Activated CD8-positive, alpha-beta memory T cell treated with anti-CD3 and anti-CD28 coated beads, Interleukin-2, amount 10 ng/mL, durations not matched to agents 7 days and 5 days (primary cell): ENCODE results near the gene CLDN12. TPM values are rescaled to one million over a fixed set of nuclear protein-coding genes. Genes with fewer than 3 reads are reported as not detected.
"Not testable (repeated sequence)": the region's sequence is repeated elsewhere in the genome, so short reads cannot be mapped to it uniquely, and the experiment has no call there.

Experiments
- ATAC-seq: fragments of 150-1000 bp; cut with Tn5 transposase; one replicate; pipeline ENCODE4 v1.10.0; 2021; ENCODE audit warnings: moderate library complexity
- CTCF ChIA-PET: fragments of 350-600 bp; sonication (Branson Sonifier 250); formaldehyde crosslinking; loops from one replicate; lab custom pipeline; 2021; ENCODE audit warnings: antibody characterized with exemption; lab: Charles Lee
- DNase-seq: peaks from one replicate; pipeline ENCODE4 v3.0.0-alpha.2; 2020
- H3K27ac Mint-ChIP-seq: one replicate; pipeline ENCODE4 v1.8.0; 2021; ENCODE audit warnings: mild to moderate bottlenecking, mixed read lengths
- H3K27me3 Mint-ChIP-seq: one replicate; pipeline ENCODE4 v1.8.0; 2021; ENCODE audit warnings: mixed read lengths
- H3K36me3 Mint-ChIP-seq: one replicate; pipeline ENCODE4 v1.8.0; 2021; ENCODE audit warnings: mild to moderate bottlenecking, mixed read lengths
- H3K4me1 Mint-ChIP-seq: one replicate; pipeline ENCODE4 v1.8.0; 2021; ENCODE audit warnings: mixed read lengths
- H3K4me3 Mint-ChIP-seq: one replicate; pipeline ENCODE4 v1.8.0; 2021; ENCODE audit warnings: mild to moderate bottlenecking, moderate library complexity, mixed read lengths
- H3K9me3 Mint-ChIP-seq: one replicate; pipeline ENCODE4 v1.8.0; 2022; ENCODE audit warnings: low read depth, mixed read lengths
- total RNA-seq, 2 experiments: library from RNA; stranded (reverse); gene quantifications; one replicate each; pipeline ENCODE4 v1.2.3, GENCODE V29; 2021

The CLDN12 gene
- total RNA-seq, 2 experiments from 2014 or later: 4.8 to 6.1 TPM

DNA sequence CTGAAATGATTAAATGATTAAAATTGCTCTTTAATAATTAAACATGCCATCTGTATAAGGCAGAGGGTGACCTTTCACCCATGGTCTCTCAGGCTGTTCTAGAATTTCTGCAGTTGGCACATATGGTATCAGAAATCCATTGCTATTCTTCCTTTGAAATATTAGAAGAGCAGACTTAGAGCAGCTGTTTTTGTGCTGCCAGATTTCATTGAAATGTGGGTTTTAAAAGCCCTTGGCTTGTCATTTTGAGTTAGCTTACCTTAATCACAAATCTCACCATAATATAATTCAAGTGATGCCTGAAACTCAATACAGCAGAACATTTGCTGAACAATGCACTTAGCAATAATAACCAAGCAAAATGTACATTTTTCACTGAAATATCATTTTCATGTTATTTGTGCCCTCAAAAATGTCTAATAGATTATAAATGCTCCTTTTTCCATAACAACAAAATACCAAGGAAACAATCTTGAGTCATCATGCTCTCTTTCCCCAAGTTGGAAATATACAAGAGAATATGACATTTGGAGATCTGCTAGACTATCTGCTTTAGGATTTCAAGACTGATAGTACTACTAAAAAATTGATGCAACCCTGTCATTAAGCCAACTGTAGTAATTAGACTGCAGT is 50.1 kb downstream of the CLDN12 start:
- Mint-ChIP-seq H3K4me3 (no peak overlapping the region), H3K36me3 (no peaks in the 10 kb centered on the region), H3K27me3 (peaks cover 13% of the 10 kb centered on the region), H3K27ac (no peak overlapping the region), H3K9me3 (no peaks in the 10 kb centered on the region), H3K4me1 (peaks cover 6% of the 10 kb centered on the region)
- no peak for DNase-seq
- CTCF ChIA-PET: no interaction called here
- ATAC-seq: no peak

GRCh38 chr7:90453931-90454330 is 50.7 kb downstream of the CLDN12 start:
- H3K4me3 Mint-ChIP-seq: no peak overlapping the region
- H3K9me3 Mint-ChIP-seq: no peaks in the 10 kb centered on the region
- no peak overlapping the region for H3K27ac Mint-ChIP-seq
- peaks cover 13% of the 10 kb centered on the region for H3K27me3 Mint-ChIP-seq
- ATAC-seq (no peak), DNase-seq (no peak)
- CTCF ChIA-PET: no interaction called here
- H3K4me1 Mint-ChIP-seq: peaks cover 6% of the 10 kb centered on the region
- H3K36me3 Mint-ChIP-seq: no peaks in the 10 kb centered on the region

GRCh38 chr7:90455163-90456030 is 52.1 kb downstream of the CLDN12 start:
- CTCF ChIA-PET: interaction anchor here (0.7 to 1.2 kb wide), 7 partner anchors 9 to 579 kb away, joined by 3 to 6 read pairs (median 3); no protein-coding TSS in a partner anchor
- no peaks in the 10 kb centered on the region for H3K9me3 Mint-ChIP-seq
- peaks cover 6% of the 10 kb centered on the region for H3K4me1 Mint-ChIP-seq
- DNase-seq (no peak), ATAC-seq (peak; percentile 66)
- H3K27me3 Mint-ChIP-seq: peaks cover 10% of the 10 kb centered on the region
- H3K36me3 Mint-ChIP-seq: no peaks in the 10 kb centered on the region
- no peak overlapping the region for H3K27ac Mint-ChIP-seq
- H3K4me3 Mint-ChIP-seq: no peak overlapping the region

DNA sequence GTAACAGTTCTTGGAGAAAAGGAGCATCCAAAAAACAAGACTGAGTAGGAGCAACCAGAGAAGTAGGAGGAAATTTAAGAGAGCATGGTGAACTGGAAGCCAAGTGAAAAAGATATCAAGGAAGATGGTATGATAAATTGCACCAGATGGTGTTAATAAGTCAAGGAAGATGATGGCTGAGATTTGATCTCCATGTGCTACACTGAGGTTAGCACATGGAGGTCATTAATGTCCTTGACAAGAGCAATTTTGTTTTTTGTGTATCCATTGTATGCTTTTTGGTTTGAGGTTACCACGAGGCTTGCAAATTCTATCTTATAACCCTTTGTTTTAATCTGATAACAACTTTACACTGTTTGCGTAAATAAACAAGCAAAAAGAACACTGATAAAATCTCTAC is 54.8 kb downstream of the CLDN12 start:
- H3K4me3 Mint-ChIP-seq: no peak overlapping the region
- no peaks in the 10 kb centered on the region for H3K36me3 Mint-ChIP-seq
- H3K27me3 Mint-ChIP-seq: peaks cover 2% of the 10 kb centered on the region
- H3K9me3 Mint-ChIP-seq: peaks cover under 1% of the 10 kb centered on the region
- ATAC-seq (no peak), DNase-seq (no peak)
- no peak overlapping the region for H3K27ac Mint-ChIP-seq
- peaks cover 6% of the 10 kb centered on the region for H3K4me1 Mint-ChIP-seq
- CTCF ChIA-PET: no interaction called here

GRCh38 chr7:90459888-90460287 is 56.6 kb downstream of the CLDN12 start:
- DNase-seq (no peak), ATAC-seq (no peak)
- peaks cover 11% of the 10 kb centered on the region for H3K4me1 Mint-ChIP-seq
- no peak overlapping the region for H3K27ac Mint-ChIP-seq
- no peak overlapping the region for H3K4me3 Mint-ChIP-seq
- CTCF ChIA-PET: no interaction called here
- peaks cover 2% of the 10 kb centered on the region for H3K27me3 Mint-ChIP-seq
- H3K9me3 Mint-ChIP-seq: peaks cover 9% of the 10 kb centered on the region
- peaks cover 6% of the 10 kb centered on the region for H3K36me3 Mint-ChIP-seq

GRCh38 chr7:90461219-90461618 is 58.0 kb downstream of the CLDN12 start:
- ATAC-seq (no peak), DNase-seq (no peak)
- Mint-ChIP-seq H3K27me3 (peaks cover 1% of the 10 kb centered on the region), H3K4me1 (peaks cover 5% of the 10 kb centered on the region), H3K4me3 (no peak overlapping the region), H3K36me3 (peaks cover 6% of the 10 kb centered on the region), H3K9me3 (peaks cover 15% of the 10 kb centered on the region), H3K27ac (no peak overlapping the region)
- CTCF ChIA-PET: no interaction called here

DNA sequence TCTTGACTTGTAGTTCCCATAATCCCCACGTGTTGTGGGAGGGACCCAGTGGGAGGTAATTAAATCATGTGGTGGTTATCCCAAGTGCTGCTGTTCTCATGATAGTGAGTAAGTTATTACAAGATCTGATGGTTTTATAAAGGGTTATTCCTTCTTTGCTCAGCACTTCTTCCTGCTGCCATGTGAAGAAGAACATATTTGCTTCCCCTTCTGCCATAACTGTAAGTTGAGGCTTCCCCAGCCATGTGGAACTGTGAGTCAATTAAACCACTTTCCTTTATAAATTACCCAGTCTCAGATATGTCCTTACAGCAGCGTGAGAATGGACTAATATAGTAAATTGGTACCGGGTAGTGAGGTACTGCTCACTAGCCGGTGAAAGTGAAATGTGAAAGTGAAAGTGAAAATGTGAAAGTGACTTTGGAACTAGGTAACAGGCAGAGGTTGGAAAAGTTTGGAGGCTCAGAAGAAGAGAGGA is 59.9 kb downstream of the CLDN12 start:
- H3K4me1 Mint-ChIP-seq, DNase-seq, H3K27me3 Mint-ChIP-seq, CTCF ChIA-PET, H3K27ac Mint-ChIP-seq, H3K36me3 Mint-ChIP-seq, ATAC-seq: not testable (repeated sequence)
- peak overlapping the region; percentile 21 for H3K4me3 Mint-ChIP-seq
- H3K9me3 Mint-ChIP-seq: peaks cover 15% of the 10 kb centered on the region

Other genes starting within 250 kb of the CLDN12 start
- gene STEAP1, start 249.0 kb upstream of the CLDN12 start, total RNA-seq: under 1 TPM in 1 of 2 experiments, not detected in 1; 0.75 TPM
- gene STEAP2, start 191.7 kb upstream of the CLDN12 start, total RNA-seq: not detected
- gene CFAP69, start 158.3 kb upstream of the CLDN12 start, total RNA-seq: under 1 TPM in 1 of 2 experiments, not detected in 1; 0.42 TPM
- not detected for gene FAM237B, start 82.2 kb upstream of the CLDN12 start, total RNA-seq
- 10 to 100 TPM; 26.6 to 29.1 TPM for gene GTPBP10, start 56.7 kb upstream of the CLDN12 start, total RNA-seq
- not detected for gene PTTG1IP2, start 66.2 kb downstream of the CLDN12 start, total RNA-seq
- gene CDK14, start 192.9 kb downstream of the CLDN12 start, total RNA-seq: under 1 TPM; 0.20 to 0.23 TPM